ENCODE results near the gene F13A1. TPM values are rescaled to one million over a fixed set of nuclear protein-coding genes. Genes with fewer than 3 reads are reported as not detected.

F13A1 gene
- total and polyA plus RNA-seq, 2 of the 8 experiments (the other 6 are each of a cell fraction or from before 2014, with no cell fraction given) = 0.57 to 1.5 TPM

- no peak for TF ChIP-seq HDAC2 (IDR thresholded peaks at IDR 0.05; ENCODE audit: borderline replicate concordance in 1 of 2, low read depth in 2 of 2, low read length in 2 of 2)
- TF ChIP-seq JUND (IDR thresholded peaks at IDR 0.05; ENCODE audit: low read length) = no peak
- no peak for TF ChIP-seq SIRT6 (IDR thresholded peaks at IDR 0.05; ENCODE audit: low read length)
- TF ChIP-seq SIN3A (conservative IDR thresholded peaks at IDR 0.05 in 1 of 2, IDR thresholded peaks at IDR 0.05 in 1 of 2; ENCODE audit: low read depth in 1 of 2, low read length in 2 of 2) = no peak
- no peak for TF ChIP-seq USF2 (IDR thresholded peaks at IDR 0.05; ENCODE audit: low read length)
- no peak for TF ChIP-seq SRF (IDR thresholded peaks at IDR 0.05; ENCODE audit: low read depth, low read length)
Observed at GRCh38 chr6:6121943-6122342, 198.5 kb downstream of the F13A1 start (continued).

All from H1 (cell line).